GM13977 (cell line): ENCODE data around the gene CDK6.

Source experiments
- DNase-seq: peaks from one replicate; pipeline ENCODE4 v3.0.0; 2012; ENCODE audit warnings: low spot score
- in situ Hi-C: fragments of 300-500 bp; cut with MboI; formaldehyde crosslinking; loops from one replicate; pipeline ENCODE4 v1.12.0; 2022; ENCODE audit warnings: low sequenced_read_pairs, low pct_unique_long_range_greater_than_20kb, mixed read lengths, inconsistent platforms; ENCODE audit not compliant: unreplicated experiment
- TF ChIP-seq, protein P1 (sequence below): IDR thresholded peaks from 2 replicates; pipeline ENCODE4 v1.5.1; 2012; ENCODE audit warnings: mild to moderate bottlenecking, control low read depth; ENCODE audit not compliant: insufficient read depth; ENCODE audit errors: extremely low read depth, missing control alignments

Gene CDK6

DNA sequence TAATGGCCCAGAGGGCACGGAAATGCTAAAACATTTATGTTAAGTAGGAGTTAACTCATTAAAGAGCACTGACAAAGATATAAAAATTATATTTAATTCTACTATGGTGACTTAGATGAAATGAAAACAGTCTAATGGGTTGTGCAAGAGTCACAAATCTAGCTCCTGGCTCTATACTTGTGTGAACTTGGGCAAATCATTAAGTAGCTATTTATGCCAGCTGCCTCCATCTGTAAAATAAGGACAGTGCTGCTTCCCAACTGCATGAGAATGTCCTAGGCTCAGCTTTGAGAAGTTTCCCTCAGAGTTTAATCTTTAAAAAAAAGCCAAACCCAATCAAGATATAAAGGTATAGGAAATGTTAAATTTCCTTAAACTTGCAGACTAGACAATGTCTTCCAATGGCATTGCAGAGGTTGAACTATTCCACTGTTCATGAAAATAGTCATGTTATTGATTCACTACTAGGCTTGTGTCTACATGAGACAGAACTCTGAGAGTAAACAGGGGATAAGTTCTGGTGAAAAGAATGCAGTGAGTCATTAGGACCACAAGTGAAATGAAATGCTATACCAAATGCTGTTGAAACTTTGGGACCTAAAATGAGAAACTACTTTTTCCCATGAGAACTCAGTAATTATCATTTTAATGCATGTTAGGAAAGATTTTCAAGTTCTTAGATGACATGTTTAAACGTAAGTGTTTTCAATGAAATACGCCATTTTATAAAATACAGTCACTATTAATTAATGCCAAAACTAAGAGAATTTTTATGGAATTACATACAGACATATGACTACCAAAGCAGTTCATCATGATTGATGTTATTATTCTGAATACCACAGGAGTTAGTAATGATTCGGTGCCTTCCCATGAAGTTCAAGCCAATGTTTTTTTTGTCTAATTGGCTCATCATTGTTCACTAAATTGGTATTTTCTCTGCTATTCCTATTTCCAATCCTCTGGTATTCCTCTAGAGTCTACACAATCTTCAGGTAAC is 84.2 kb downstream of the CDK6 start:
- in situ Hi-C loops: no loop called here
- no peak for DNase-seq
- TF ChIP-seq, protein P1, sequence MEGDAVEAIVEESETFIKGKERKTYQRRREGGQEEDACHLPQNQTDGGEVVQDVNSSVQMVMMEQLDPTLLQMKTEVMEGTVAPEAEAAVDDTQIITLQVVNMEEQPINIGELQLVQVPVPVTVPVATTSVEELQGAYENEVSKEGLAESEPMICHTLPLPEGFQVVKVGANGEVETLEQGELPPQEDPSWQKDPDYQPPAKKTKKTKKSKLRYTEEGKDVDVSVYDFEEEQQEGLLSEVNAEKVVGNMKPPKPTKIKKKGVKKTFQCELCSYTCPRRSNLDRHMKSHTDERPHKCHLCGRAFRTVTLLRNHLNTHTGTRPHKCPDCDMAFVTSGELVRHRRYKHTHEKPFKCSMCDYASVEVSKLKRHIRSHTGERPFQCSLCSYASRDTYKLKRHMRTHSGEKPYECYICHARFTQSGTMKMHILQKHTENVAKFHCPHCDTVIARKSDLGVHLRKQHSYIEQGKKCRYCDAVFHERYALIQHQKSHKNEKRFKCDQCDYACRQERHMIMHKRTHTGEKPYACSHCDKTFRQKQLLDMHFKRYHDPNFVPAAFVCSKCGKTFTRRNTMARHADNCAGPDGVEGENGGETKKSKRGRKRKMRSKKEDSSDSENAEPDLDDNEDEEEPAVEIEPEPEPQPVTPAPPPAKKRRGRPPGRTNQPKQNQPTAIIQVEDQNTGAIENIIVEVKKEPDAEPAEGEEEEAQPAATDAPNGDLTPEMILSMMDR: no peak

DNA sequence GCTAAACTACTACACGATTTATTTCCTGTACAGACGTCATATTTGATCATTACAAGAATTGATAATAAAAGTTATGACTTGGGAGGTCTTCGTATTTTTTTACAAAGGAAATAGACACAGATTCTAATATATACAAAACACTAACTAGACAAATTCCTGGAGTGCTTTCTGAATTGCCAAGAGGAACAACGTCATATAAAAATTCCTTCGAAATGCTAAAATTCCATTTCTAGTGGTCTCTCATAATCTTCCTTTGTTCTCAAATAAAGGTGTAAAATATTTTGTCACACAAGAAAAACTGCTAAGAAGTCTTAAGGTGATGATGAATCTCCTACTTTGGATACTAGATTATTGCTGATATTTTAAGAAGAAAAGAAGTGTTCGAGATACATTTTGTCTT is 85.4 kb downstream of the CDK6 start:
- in situ Hi-C loops: no loop called here
- TF ChIP-seq, protein P1: no peak
- no peak for DNase-seq

DNA sequence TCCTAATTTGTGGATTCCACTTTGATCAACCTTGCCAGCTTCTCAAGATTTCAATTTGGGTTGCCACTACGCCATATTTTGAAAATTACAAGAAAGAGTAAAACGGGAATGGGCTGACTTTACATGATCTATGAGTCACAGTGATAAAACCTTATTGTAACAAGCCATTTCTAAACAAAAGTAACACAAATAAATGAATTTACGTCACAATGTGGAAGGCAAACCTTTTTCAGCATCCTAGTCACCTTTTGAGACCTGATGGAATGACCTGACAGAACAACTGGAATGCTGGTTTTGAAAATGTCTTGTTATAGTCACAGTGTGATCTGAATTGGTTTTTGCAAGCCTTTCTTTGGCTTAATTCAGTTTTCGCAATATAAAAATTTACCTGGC is 85.9 kb downstream of the CDK6 start:
- DNase-seq: no peak
- TF ChIP-seq, protein P1: no peak
- in situ Hi-C loops: no loop called here

DNA sequence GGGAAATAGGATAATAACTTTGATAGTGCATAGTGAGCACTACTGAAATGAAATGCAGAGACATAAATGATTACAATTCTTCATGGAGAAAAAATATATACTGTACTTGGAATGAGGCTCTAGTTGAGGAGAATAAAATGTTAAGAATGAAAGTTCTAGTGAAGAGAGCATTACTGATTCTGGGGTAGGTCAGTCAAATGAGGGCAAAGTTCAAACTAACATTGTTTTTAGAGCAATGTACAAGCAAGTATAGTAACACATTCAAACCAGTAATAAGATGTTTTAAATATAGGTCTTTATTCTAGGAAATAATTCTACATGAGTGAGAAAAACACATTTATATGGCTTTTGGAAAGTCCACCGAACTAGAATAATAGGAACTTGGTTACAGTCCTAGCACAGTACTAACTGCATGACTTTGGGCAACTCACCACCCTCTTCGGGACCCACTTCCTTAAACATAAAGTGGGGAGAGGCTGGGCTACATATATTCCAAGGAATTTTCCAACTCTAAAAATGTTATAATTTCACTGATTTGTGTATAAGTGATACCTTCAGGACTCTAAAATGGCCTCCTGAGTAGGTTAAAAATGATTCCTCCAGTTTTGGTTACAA is 86.4 kb downstream of the CDK6 start:
- TF ChIP-seq, protein P1: no peak
- no peak for DNase-seq
- in situ Hi-C loops: no loop called here

DNA sequence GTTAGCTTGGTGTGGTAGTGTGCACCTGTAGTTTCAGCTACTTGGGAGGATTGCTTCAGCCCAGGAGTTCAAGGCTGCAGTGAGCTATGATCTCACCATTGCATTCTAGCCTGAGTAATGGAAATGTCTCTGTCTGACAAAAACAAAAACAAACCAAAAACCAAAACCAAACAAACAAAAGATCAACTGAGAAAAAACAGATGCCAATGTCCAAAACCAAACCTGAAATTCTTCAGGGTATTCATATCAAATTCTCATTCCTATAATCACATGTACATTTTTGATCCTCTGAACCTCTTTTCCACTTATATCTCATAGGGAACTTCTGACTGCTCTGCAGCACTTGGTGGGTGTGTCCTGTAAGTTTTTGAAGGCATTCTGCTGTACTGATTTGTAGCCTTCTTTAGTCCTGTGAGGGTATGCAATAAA is 87.0 kb downstream of the CDK6 start:
- TF ChIP-seq, protein P1: no peak
- in situ Hi-C loops: no loop called here
- DNase-seq: no peak

DNA sequence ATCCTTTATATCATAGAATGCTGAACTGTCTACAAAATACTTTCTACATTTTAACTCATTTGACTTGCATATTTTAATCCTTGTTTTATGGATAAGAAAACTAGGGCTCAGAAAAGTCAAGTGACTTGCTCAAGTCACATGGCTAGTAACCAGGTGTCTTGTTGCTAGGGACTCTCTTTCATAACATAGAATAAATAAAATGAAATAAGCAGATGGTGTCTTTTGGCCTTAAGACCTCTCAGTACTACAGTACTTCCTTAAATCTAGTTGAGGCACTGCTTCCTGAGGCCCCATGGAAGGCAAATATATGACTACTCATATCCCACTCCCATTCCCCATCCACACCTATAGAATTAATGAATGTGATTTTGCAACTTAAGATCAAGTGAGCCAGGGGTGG is 87.9 kb downstream of the CDK6 start:
- in situ Hi-C loops: no loop called here
- no peak for DNase-seq
- TF ChIP-seq, protein P1: no peak
